ENCODE data around the gene PLXDC1.

- TF ChIP-seq REST (IDR thresholded peaks at IDR 0.05; ENCODE audit: low read depth) (no peak), TEAD4 (IDR thresholded peaks at IDR 0.05) (no peak), EP300 (IDR thresholded peaks at IDR 0.05; ENCODE audit: borderline replicate concordance) (no peak), EGR1 (IDR thresholded peaks at IDR 0.05) (no peak), CREB1 (IDR thresholded peaks at IDR 0.05; ENCODE audit: low read depth) (no peak), MAX (IDR thresholded peaks at IDR 0.05) (no peak), CEBPB (IDR thresholded peaks at IDR 0.05) (no peak)
These were observed 35.1 kb upstream of the PLXDC1 start for GRCh38 chr17:39186481-39187002.
